GM12892 (cell line): ENCODE measurements around the gene BUB3.

ENCODE experiments used
- POLR2A ChIP-seq: IDR thresholded peaks from 2 replicates; pipeline ENCODE4 v1.6.1; 2011; ENCODE audit warnings: low read depth, low read length, control low read depth
- POLR2AphosphoS5 ChIP-seq: IDR thresholded peaks from 2 replicates; pipeline ENCODE4 v1.6.1; 2011; ENCODE audit warnings: low read depth, low read length, control low read depth
- TAF1 ChIP-seq: IDR thresholded peaks from 2 replicates; pipeline ENCODE4 v1.6.1; 2011; ENCODE audit warnings: low read depth, mild to moderate bottlenecking, control low read depth, low read length, borderline replicate concordance

GRCh38 chr10:123126246-123126645 lies 28.0 kb upstream of the BUB3 start:
- TF ChIP-seq POLR2AphosphoS5 (no peak), TAF1 (no peak), POLR2A (no peak)
